SK-N-MC (cell line): ENCODE results near the gene ADGRL3.

ENCODE experiments used
- EZH2 ChIP-seq: fragments of 200-600 bp; sonication (generic); IDR thresholded peaks from one replicate; pipeline ENCODE4 v1.6.1; 2017; ENCODE audit warnings: antibody characterized with exemption
- FOXP2 ChIP-seq: optimal IDR thresholded peaks from 2 replicates; pipeline ENCODE3; 2011; ENCODE audit warnings: mild to moderate bottlenecking, moderate library complexity; ENCODE audit not compliant: insufficient read depth; ENCODE audit errors: extremely low read length, control extremely low read depth
- POLR2AphosphoS5 ChIP-seq: IDR thresholded peaks from 2 replicates; pipeline ENCODE4 v1.6.1; 2012; ENCODE audit warnings: mild to moderate bottlenecking, low read depth, low read length, borderline replicate concordance

DNA sequence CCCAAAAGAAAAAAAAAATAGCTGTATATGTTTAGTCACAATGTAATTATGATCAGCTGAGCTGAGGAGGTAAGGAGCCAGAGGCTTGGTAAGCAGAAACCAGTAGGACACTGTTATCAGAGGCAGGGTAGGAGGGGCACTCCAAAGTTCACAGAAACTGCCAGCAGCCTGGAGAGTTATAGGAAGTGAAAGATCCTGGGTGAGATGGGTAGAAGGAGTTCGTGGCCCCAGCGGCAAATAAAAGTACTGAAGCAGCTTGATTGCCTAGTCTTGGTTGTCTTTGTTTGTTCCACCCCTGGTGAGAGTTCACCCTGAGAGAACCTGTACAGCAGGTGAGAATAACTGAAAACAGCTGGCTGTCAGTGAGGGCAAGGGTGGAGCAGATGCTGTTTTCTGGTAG, 340.8 kb downstream of the ADGRL3 start:
- TF ChIP-seq POLR2AphosphoS5 (no peak), EZH2 (no peak), FOXP2 (no peak)
